ENCODE data around the gene COG5.

COG5 gene

GRCh38 chr7:107262857-107263256, 300.9 kb downstream of the COG5 start:
- no peaks in the 10 kb centered on the region for H3K4me1 ChIP-seq (ENCODE audit: low read depth, poor library complexity, severe bottlenecking)
- H3K9ac ChIP-seq, result no peak overlapping the region
- H3K4me2 ChIP-seq, result no peak overlapping the region
- no peak overlapping the region for H2AFZ ChIP-seq (ENCODE audit: low read depth)
- TF ChIP-seq, protein P1, sequence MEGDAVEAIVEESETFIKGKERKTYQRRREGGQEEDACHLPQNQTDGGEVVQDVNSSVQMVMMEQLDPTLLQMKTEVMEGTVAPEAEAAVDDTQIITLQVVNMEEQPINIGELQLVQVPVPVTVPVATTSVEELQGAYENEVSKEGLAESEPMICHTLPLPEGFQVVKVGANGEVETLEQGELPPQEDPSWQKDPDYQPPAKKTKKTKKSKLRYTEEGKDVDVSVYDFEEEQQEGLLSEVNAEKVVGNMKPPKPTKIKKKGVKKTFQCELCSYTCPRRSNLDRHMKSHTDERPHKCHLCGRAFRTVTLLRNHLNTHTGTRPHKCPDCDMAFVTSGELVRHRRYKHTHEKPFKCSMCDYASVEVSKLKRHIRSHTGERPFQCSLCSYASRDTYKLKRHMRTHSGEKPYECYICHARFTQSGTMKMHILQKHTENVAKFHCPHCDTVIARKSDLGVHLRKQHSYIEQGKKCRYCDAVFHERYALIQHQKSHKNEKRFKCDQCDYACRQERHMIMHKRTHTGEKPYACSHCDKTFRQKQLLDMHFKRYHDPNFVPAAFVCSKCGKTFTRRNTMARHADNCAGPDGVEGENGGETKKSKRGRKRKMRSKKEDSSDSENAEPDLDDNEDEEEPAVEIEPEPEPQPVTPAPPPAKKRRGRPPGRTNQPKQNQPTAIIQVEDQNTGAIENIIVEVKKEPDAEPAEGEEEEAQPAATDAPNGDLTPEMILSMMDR (conservative IDR thresholded peaks at IDR 0.05; ENCODE audit: low read depth, low read length), result no peak
- H3K36me3 ChIP-seq (ENCODE audit: insufficient read depth), result no peaks in the 10 kb centered on the region
- no peaks in the 10 kb centered on the region for H4K20me1 ChIP-seq (ENCODE audit: insufficient read depth)
- H3K79me2 ChIP-seq (ENCODE audit: insufficient read depth, low read depth), result no peaks in the 10 kb centered on the region
- no peak overlapping the region for H3K27ac ChIP-seq
- H3K27me3 ChIP-seq (ENCODE audit: insufficient read depth, low read depth), result no peaks in the 10 kb centered on the region
- no peak overlapping the region for H3K4me3 ChIP-seq (IDR thresholded peaks at IDR 0.05; ENCODE audit: insufficient read depth, low read depth, low read length)

GRCh38 chr7:107258737-107259136, 305.0 kb downstream of the COG5 start:
- Histone ChIP-seq H3K79me2 (ENCODE audit: insufficient read depth, low read depth) (no peaks in the 10 kb centered on the region), H3K27me3 (ENCODE audit: insufficient read depth, low read depth) (no peaks in the 10 kb centered on the region), H2AFZ (ENCODE audit: low read depth) (no peak overlapping the region), H3K27ac (no peak overlapping the region), H3K4me3 (IDR thresholded peaks at IDR 0.05; ENCODE audit: insufficient read depth, low read depth, low read length) (no peak overlapping the region), H3K4me1 (ENCODE audit: low read depth, poor library complexity, severe bottlenecking) (no peaks in the 10 kb centered on the region), H4K20me1 (ENCODE audit: insufficient read depth) (no peaks in the 10 kb centered on the region), H3K9ac (no peak overlapping the region), H3K4me2 (no peak overlapping the region), H3K36me3 (ENCODE audit: insufficient read depth) (no peaks in the 10 kb centered on the region)
- TF ChIP-seq, protein P1 (conservative IDR thresholded peaks at IDR 0.05; ENCODE audit: low read depth, low read length), result no peak

DNA sequence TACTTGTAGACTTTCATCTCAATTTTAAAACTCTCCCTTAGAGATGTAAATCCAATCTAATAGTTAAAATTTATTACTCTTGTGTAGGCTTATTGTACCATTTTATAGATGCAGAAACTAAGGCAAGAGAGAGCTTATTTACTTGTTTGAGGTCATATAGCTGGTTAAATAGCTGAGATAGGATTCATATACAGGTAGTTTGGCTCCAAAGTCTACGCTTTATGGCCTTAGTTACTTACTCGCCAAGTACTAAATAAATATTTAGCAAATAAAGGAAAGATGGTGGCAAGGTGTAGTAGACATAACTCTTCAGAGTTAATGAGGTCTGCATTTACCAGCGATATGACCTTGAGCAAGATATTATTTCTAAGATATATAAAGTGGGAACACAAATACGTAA, 308.1 kb downstream of the COG5 start:
- Histone ChIP-seq H3K4me2 (no peak overlapping the region), H3K27ac (no peak overlapping the region), H2AFZ (ENCODE audit: low read depth) (no peak overlapping the region), H3K4me3 (IDR thresholded peaks at IDR 0.05; ENCODE audit: insufficient read depth, low read depth, low read length) (no peak overlapping the region), H3K79me2 (ENCODE audit: insufficient read depth, low read depth) (no peaks in the 10 kb centered on the region), H3K36me3 (ENCODE audit: insufficient read depth) (no peaks in the 10 kb centered on the region), H3K4me1 (ENCODE audit: low read depth, poor library complexity, severe bottlenecking) (no peaks in the 10 kb centered on the region), H3K9ac (no peak overlapping the region), H4K20me1 (ENCODE audit: insufficient read depth) (no peaks in the 10 kb centered on the region), H3K27me3 (ENCODE audit: insufficient read depth, low read depth) (no peaks in the 10 kb centered on the region)
- TF ChIP-seq, protein P1 (conservative IDR thresholded peaks at IDR 0.05; ENCODE audit: low read depth, low read length), result no peak

DNA sequence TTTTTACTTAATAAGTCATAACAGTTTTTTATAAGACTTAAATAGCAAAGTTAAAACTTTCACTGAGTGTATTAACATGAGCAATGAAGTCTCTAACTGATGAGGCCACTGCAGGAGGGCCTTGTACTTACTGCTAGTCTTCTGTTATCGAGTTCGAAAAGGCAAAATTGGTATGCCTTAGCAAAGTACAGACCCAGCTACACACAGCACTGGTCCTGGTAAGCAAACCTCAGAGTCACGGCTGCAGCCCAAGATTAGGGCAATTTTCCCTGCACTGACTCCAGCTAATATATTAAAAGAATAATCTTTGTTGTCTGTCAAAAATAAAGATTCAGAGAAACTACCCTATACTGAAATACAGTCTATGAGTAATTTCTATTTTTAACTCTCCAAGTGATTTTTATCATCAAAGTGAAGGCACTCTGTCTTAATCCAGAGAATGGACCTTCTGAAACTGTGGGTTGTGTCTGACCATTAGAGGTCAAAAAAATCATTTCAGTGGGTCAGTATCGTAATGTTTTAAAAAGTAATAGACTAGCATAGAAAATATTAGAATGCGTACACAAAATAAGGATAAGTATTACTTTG, 309.2 kb downstream of the COG5 start:
- Histone ChIP-seq H3K27me3 (ENCODE audit: insufficient read depth, low read depth) (no peaks in the 10 kb centered on the region), H3K79me2 (ENCODE audit: insufficient read depth, low read depth) (no peaks in the 10 kb centered on the region), H3K4me1 (ENCODE audit: low read depth, poor library complexity, severe bottlenecking) (no peaks in the 10 kb centered on the region), H3K4me2 (no peak overlapping the region), H3K27ac (no peak overlapping the region), H2AFZ (ENCODE audit: low read depth) (no peak overlapping the region), H3K36me3 (ENCODE audit: insufficient read depth) (no peaks in the 10 kb centered on the region), H4K20me1 (ENCODE audit: insufficient read depth) (no peaks in the 10 kb centered on the region), H3K4me3 (IDR thresholded peaks at IDR 0.05; ENCODE audit: insufficient read depth, low read depth, low read length) (no peak overlapping the region), H3K9ac (no peak overlapping the region)
- TF ChIP-seq, protein P1 (conservative IDR thresholded peaks at IDR 0.05; ENCODE audit: low read depth, low read length), result no peak

Data from KMS-11 (cell line).